MCF 10A (cell line): Measurements from ENCODE around the gene GTPBP1. TPM values are rescaled to one million over a fixed set of nuclear protein-coding genes. Genes with fewer than 3 reads are reported as not detected.

Source experiments
- BruUV-seq: library from RNA; stranded (reverse); fragments of 400-500 nt; replicated peaks from 2 replicates; lab custom pipeline; 2021; lab: Mats Ljungman, UMichigan
- CTCF ChIA-PET: fragments of 300-600 bp; sonication (Branson Sonifier 250); formaldehyde crosslinking; extraction: SDS; loops from one replicate; lab custom pipeline; 2021; ENCODE audit warnings: antibody characterized with exemption, inconsistent platforms; lab: Yijun Ruan, JAX
- POLR2A ChIA-PET: fragments of 300-600, 350-650 bp; sonication (Branson Sonifier 250); formaldehyde crosslinking; extraction: SDS; loops from one replicate; lab custom pipeline; 2020; ENCODE audit warnings: antibody characterized with exemption, inconsistent platforms; lab: Yijun Ruan, JAX
- DNase-seq: peaks from one replicate; pipeline ENCODE4 v3.0.0-alpha.2; 2018; ENCODE audit not compliant: unreplicated experiment
- H3K27ac Mint-ChIP-seq: one replicate; pipeline ENCODE4 v1.8.0; 2022; ENCODE audit warnings: mild to moderate bottlenecking, low read depth, mixed read lengths; ENCODE audit not compliant: unreplicated experiment
- H3K27me3 Mint-ChIP-seq: one replicate; pipeline ENCODE4 v1.8.0; 2022; ENCODE audit warnings: mixed read lengths; ENCODE audit not compliant: insufficient read depth, unreplicated experiment
- H3K36me3 Mint-ChIP-seq: one replicate; pipeline ENCODE4 v1.8.0; 2022; ENCODE audit warnings: mild to moderate bottlenecking, moderate library complexity, mixed read lengths; ENCODE audit not compliant: insufficient read depth, unreplicated experiment
- H3K4me1 Mint-ChIP-seq: one replicate; pipeline ENCODE4 v1.8.0; 2022; ENCODE audit warnings: mixed read lengths; ENCODE audit not compliant: insufficient read depth, unreplicated experiment
- H3K4me3 Mint-ChIP-seq: one replicate; pipeline ENCODE4 v1.8.0; 2022; ENCODE audit warnings: mild to moderate bottlenecking, moderate library complexity, mixed read lengths; ENCODE audit not compliant: unreplicated experiment
- H3K9me3 Mint-ChIP-seq: one replicate; pipeline ENCODE4 v1.8.0; 2022; ENCODE audit warnings: mixed read lengths; ENCODE audit not compliant: unreplicated experiment
- intact Hi-C: fragments of 100-400 bp; cut with micrococcal nuclease; formaldehyde crosslinking; loops from 2 replicates; pipeline ENCODE4 v1.14.1; 2022
- total RNA-seq: library from RNA; stranded (reverse); gene quantifications from 2 replicates; pipeline ENCODE4 v1.2.3, GENCODE V29; 2022
- TF ChIP-seq, protein P1 (sequence below): fragments of 200-600 bp; IDR thresholded peaks from one replicate; pipeline ENCODE4 v1.8.0; 2022; ENCODE audit warnings: antibody characterized with exemption, mild to moderate bottlenecking; ENCODE audit not compliant: unreplicated experiment

Gene GTPBP1
- total RNA-seq, 1 experiment from 2014 or later, result 62.5 TPM

DNA sequence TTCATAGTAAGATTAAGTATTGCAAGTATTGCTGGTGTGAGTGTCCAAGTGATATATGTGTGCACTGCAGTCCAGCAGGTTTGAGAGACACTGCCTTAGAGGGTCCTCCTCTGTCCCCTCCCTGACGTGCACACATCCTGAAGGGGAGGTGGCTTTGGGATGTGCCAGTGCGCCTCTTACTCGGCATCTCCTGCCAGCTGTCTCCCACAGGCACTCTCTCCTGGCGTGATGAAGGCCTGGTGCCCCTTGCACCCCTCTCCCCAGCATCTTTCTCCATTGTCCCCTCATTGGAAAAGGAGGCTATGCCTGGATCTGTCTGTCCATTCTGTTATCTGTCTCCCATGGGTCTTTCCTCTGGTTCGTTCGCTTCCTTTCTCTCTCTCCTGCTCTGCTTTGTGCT lies 24.2 kb downstream of the GTPBP1 start:
- H3K36me3 Mint-ChIP-seq, result peaks cover 92% of the 10 kb centered on the region
- H3K27ac Mint-ChIP-seq, result peak overlapping the region; percentile 70
- TF ChIP-seq, protein P1, sequence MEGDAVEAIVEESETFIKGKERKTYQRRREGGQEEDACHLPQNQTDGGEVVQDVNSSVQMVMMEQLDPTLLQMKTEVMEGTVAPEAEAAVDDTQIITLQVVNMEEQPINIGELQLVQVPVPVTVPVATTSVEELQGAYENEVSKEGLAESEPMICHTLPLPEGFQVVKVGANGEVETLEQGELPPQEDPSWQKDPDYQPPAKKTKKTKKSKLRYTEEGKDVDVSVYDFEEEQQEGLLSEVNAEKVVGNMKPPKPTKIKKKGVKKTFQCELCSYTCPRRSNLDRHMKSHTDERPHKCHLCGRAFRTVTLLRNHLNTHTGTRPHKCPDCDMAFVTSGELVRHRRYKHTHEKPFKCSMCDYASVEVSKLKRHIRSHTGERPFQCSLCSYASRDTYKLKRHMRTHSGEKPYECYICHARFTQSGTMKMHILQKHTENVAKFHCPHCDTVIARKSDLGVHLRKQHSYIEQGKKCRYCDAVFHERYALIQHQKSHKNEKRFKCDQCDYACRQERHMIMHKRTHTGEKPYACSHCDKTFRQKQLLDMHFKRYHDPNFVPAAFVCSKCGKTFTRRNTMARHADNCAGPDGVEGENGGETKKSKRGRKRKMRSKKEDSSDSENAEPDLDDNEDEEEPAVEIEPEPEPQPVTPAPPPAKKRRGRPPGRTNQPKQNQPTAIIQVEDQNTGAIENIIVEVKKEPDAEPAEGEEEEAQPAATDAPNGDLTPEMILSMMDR, result no peak
- no TSS peak for BruUV-seq
- no peak overlapping the region for H3K4me3 Mint-ChIP-seq
- ChIA-PET POLR2A (interaction anchor here (1.2 to 2.4 kb wide), 3 partner anchors 13 to 30 kb away, joined by 3 to 6 read pairs (median 3); partner anchors contain the start of gene GTPBP1), CTCF (no interaction called here)
- peaks cover 7% of the 10 kb centered on the region for H3K4me1 Mint-ChIP-seq
- no peaks in the 10 kb centered on the region for H3K9me3 Mint-ChIP-seq
- intact Hi-C loops, result no loop called here
- no peak for DNase-seq
- H3K27me3 Mint-ChIP-seq, result no peaks in the 10 kb centered on the region

DNA sequence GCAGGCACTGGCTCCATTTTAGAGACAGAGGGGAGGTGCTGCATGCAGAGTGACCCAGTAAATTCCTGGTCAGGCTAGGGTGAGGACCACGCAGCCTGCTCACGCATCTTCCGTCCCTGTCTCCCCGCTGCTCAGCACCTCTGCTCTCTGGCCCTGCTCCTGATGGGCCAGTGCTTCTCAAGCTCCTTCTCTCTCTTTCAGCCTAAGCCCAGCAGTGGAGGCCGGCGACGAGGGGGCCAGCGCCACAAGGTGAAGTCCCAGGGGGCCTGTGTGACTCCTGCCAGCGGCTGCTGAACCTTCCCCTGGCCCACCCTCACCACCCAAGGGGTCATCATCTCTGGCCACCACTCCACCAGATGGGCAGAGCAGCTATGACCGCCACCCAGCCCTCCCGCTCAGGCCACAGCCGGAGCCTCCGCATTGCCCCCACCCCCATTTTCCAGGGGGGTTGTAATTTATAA lies 24.7 kb downstream of the GTPBP1 start:
- ChIA-PET CTCF (no interaction called here), POLR2A (interaction anchor here (2.4 kb wide), 1 partner anchor 24 kb away, joined by 6 read pairs; the partner anchor contains the start of gene GTPBP1)
- no TSS peak for BruUV-seq
- DNase-seq, result no peak
- Mint-ChIP-seq H3K36me3 (peaks cover 92% of the 10 kb centered on the region), H3K27ac (peak overlapping the region; percentile 70), H3K4me1 (peaks cover 7% of the 10 kb centered on the region), H3K4me3 (no peak overlapping the region), H3K9me3 (no peaks in the 10 kb centered on the region), H3K27me3 (no peaks in the 10 kb centered on the region)
- TF ChIP-seq, protein P1, result no peak
- intact Hi-C loops, result no loop called here

DNA sequence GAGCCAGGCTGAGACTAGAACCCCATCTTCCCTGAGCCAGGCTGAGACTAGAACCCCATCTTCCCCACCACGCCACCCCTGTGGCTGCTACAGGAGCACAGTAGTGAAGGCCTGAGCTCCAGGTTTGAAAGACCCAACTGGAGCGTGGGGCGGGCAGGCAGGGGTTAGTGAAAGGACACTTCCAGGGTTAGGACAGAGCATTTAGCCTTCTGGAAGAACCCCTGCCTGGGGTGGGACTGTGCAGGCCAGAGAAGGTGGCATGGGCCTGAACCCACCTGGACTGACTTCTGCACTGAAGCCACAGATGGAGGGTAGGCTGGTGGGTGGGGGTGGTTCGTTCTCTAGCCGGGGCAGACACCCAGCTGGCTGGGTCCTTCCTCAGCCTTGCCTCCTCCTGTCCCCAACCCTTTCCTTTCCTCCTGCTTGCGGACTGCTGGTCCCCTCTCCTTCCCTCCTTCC lies 26.0 kb downstream of the GTPBP1 start:
- ChIA-PET POLR2A (interaction anchor here (1.2 kb wide), 1 partner anchor 14 kb away, joined by 3 read pairs; no protein-coding TSS in a partner anchor), CTCF (interaction anchor here (0.7 to 3.3 kb wide), 5 partner anchors 12 to 89 kb away, joined by 3 to 13 read pairs (median 7); no protein-coding TSS in a partner anchor)
- peaks cover 91% of the 10 kb centered on the region for H3K36me3 Mint-ChIP-seq
- H3K4me1 Mint-ChIP-seq, result peaks cover 7% of the 10 kb centered on the region
- TF ChIP-seq, protein P1, result no peak
- intact Hi-C loops, result no loop called here
- no TSS peak for BruUV-seq
- H3K4me3 Mint-ChIP-seq, result no peak overlapping the region
- no peaks in the 10 kb centered on the region for H3K9me3 Mint-ChIP-seq
- H3K27me3 Mint-ChIP-seq, result no peaks in the 10 kb centered on the region
- no peak overlapping the region for H3K27ac Mint-ChIP-seq
- no peak for DNase-seq

DNA sequence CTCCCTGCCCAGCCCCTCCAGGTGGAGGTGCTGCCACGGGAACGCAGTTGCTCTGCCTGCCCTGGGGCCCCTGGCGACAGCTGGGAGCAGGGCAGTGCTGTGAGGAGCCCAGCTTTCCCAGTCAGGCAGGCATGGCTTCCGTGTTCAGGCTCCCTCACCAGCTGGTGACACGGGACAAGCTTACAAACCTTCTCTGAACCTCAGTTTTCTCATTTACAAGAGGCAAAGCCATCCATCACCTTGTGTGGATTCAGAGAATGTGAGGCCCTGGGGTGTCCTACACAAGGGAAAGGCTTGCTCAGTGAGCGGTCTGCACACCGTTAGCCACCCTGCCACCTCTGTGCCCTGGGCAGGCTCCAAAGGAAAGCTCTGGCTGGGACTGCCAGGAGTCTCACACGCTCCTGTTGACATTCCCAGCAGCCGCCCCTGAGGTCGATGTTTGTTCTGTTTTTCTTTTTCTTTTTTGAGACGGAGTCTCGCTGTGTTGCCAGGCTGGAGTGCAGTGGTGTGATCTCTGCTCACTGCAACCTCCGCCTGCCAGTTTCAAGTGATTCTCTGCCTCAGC lies 26.6 kb downstream of the GTPBP1 start:
- ChIA-PET POLR2A (interaction anchor here (0.6 to 2.6 kb wide), 4 partner anchors 10 to 335 kb away, joined by 3 to 13 read pairs (median 4); partner anchors contain the start of gene GTPBP1), CTCF (interaction anchor here (0.5 to 3.3 kb wide), 7 partner anchors 13 to 500 kb away, joined by 3 to 13 read pairs (median 3); no protein-coding TSS in a partner anchor)
- Mint-ChIP-seq H3K36me3 (peaks cover 89% of the 10 kb centered on the region), H3K27ac (no peak overlapping the region), H3K4me3 (no peak overlapping the region), H3K9me3 (no peaks in the 10 kb centered on the region), H3K4me1 (peaks cover 9% of the 10 kb centered on the region), H3K27me3 (no peaks in the 10 kb centered on the region)
- no peak for DNase-seq
- BruUV-seq, result no TSS peak
- TF ChIP-seq, protein P1, result no peak
- intact Hi-C loops, result no loop called here
